Testis (tissue), 3 donors: ENCODE results near the gene MZT2B. TPM values are rescaled to one million over a fixed set of nuclear protein-coding genes. Genes with fewer than 3 reads are reported as not detected.
"Not testable (repeated sequence)": the region's sequence is repeated elsewhere in the genome, so short reads cannot be mapped to it uniquely, and the experiment has no call there.

Experiments used
- DNase-seq: peaks from one replicate; pipeline ENCODE4 v3.0.0-alpha.2; 2019
- H3K27ac ChIP-seq, 2 donors: fragments of 200-600 bp; sonication (generic); one replicate each; pipeline ENCODE4 v1.5.1; 2019
- H3K27me3 ChIP-seq: fragments of 200-600 bp; sonication (generic); one replicate; pipeline ENCODE4 v1.5.1; 2019
- H3K36me3 ChIP-seq: fragments of 200-600 bp; sonication (generic); one replicate; pipeline ENCODE4 v1.5.1; 2017; ENCODE audit warnings: low read depth; ENCODE audit errors: missing control alignments
- H3K4me1 ChIP-seq: fragments of 200-600 bp; sonication (generic); one replicate; pipeline ENCODE4 v1.5.1; 2019
- H3K4me3 ChIP-seq, 2 donors: fragments of 200-600 bp; sonication (generic); one replicate each; pipeline ENCODE4 v1.5.1; 2017 to 2019
- H3K9me3 ChIP-seq: fragments of 200-600 bp; sonication (generic); one replicate; pipeline ENCODE4 v1.5.1; 2017
- CTCF ChIP-seq, 3 experiments: fragments of 450-650 bp in 2 of 3; fragments of 200-600 bp in 1 of 3; sonication (generic) in 1 of 3; IDR thresholded peaks; one replicate each; pipeline ENCODE4 v1.5.1; 2016 to 2019; ENCODE audit warnings: antibody characterized with exemption in 3 of 3, mild to moderate bottlenecking in 2 of 3, moderate library complexity in 1 of 3
- POLR2A ChIP-seq: fragments of 450-650 bp; IDR thresholded peaks from one replicate; pipeline ENCODE4 v1.6.1; 2017; ENCODE audit warnings: antibody characterized with exemption, mild to moderate bottlenecking, moderate library complexity
- WGBS, 2 donors: methylation state at CpG; one replicate each; pipeline ENCODE4 v1.1.5; 2018; 5-methylcytosine and 5-hydroxymethylcytosine counted together
- intact Hi-C: fragments of 100-400 bp; cut with DNase I; formaldehyde crosslinking; loops from one replicate; pipeline ENCODE4 v1.15.1; 2023; ENCODE audit warnings: low total_unique reads
- polyA plus RNA-seq: library from polyadenylated mRNA; stranded (reverse); fragments of 350-450 nt; fragmentation: Illumina TruSeq; extraction: RNeasy Lipid Tissue Mini Kit (QIAGEN cat#74804); gene quantifications from one replicate; pipeline ENCODE4 v1.2.3, GENCODE V29; 2014; ENCODE audit warnings: low read depth, low replicate concordance; ENCODE audit not compliant: insufficient read depth
- total RNA-seq, 2 donors: library from RNA; depleted of rRNA; stranded (reverse); fragments of >200 nt; gene quantifications; one replicate each; pipeline ENCODE4 v1.2.3, GENCODE V29; 2016

The MZT2B gene
- total and polyA plus RNA-seq, 3 donors from 2014 or later = 132 to 264 (median 137) TPM

- Histone ChIP-seq H3K36me3 (no peaks in the 10 kb centered on the region), H3K27ac (no peak overlapping the region), H3K4me1 (peaks cover 17% of the 10 kb centered on the region), H3K4me3 (no peak overlapping the region), H3K27me3 (no peaks in the 10 kb centered on the region), H3K9me3 (no peaks in the 10 kb centered on the region)
- WGBS, 2 donors = 83 to 91% methylated on average over 5 of the region's 5 CpGs
- TF ChIP-seq CTCF (IDR thresholded peaks at IDR 0.05) (no peak), POLR2A (no peak)
- DNase-seq = no peak
- intact Hi-C loops = no loop called here
Observed at GRCh38 chr2:130186391-130186790, 4.3 kb downstream of the MZT2B start.

- no peaks in the 10 kb centered on the region for H3K27me3 ChIP-seq
- DNase-seq = no peak
- H3K9me3 ChIP-seq = no peaks in the 10 kb centered on the region
- H3K36me3 ChIP-seq = no peaks in the 10 kb centered on the region
- peaks cover 17% of the 10 kb centered on the region for H3K4me1 ChIP-seq
- TF ChIP-seq CTCF (IDR thresholded peaks at IDR 0.05) (no peak), POLR2A (no peak)
- no peak overlapping the region for H3K27ac ChIP-seq
- WGBS, 2 donors = 82 to 88% methylated on average over 6 to 8 of the region's 8 CpGs
- intact Hi-C loops = no loop called here
- no peak overlapping the region for H3K4me3 ChIP-seq
Observed at GRCh38 chr2:130187268-130187667, 5.2 kb downstream of the MZT2B start.

GRCh38 chr2:130187859-130188792 is 6.1 kb downstream of the MZT2B start:
- H3K4me3 ChIP-seq, DNase-seq, H3K27ac ChIP-seq, H3K36me3 ChIP-seq, H3K9me3 ChIP-seq, H3K27me3 ChIP-seq, intact Hi-C loops: not testable (repeated sequence)
- 92 to 95% methylated on average over 11 to 17 of the region's 17 CpGs for WGBS, 2 donors
- H3K4me1 ChIP-seq = peaks cover 13% of the 10 kb centered on the region

- WGBS, 2 donors = 70 to 72% methylated on average over 3 to 4 of the region's 4 CpGs
- intact Hi-C loops = not testable (repeated sequence)
Observed at GRCh38 chr2:130188958-130189357, 6.9 kb downstream of the MZT2B start.

GRCh38 chr2:130190237-130190636 is 8.2 kb downstream of the MZT2B start:
- WGBS, 2 donors = 87 to 88% methylated on average over 15 of the region's 15 CpGs

More at GRCh38 chr2:130188958-130189357, 6.9 kb downstream of the MZT2B start:
- H3K27ac ChIP-seq, H3K36me3 ChIP-seq, H3K27me3 ChIP-seq, DNase-seq, H3K9me3 ChIP-seq, H3K4me3 ChIP-seq, H3K4me1 ChIP-seq: not testable (repeated sequence)

GRCh38 chr2:130191319-130191718 is 9.3 kb downstream of the MZT2B start:
- H3K36me3 ChIP-seq, H3K4me3 ChIP-seq, H3K27me3 ChIP-seq, H3K4me1 ChIP-seq, DNase-seq, H3K9me3 ChIP-seq, H3K27ac ChIP-seq, intact Hi-C loops: not testable (repeated sequence)
- WGBS, 2 donors = 89 to 95% methylated on average over 5 to 6 of the region's 6 CpGs

More at GRCh38 chr2:130190237-130190636, 8.2 kb downstream of the MZT2B start:
- Histone ChIP-seq H3K36me3 (no peaks in the 10 kb centered on the region), H3K4me3 (no peak overlapping the region), H3K9me3 (no peaks in the 10 kb centered on the region), H3K4me1 (no peaks in the 10 kb centered on the region), H3K27me3 (no peaks in the 10 kb centered on the region), H3K27ac (no peak overlapping the region)
- intact Hi-C loops = no loop called here
- no peak for TF ChIP-seq CTCF (IDR thresholded peaks at IDR 0.05)
- no peak for TF ChIP-seq POLR2A
- DNase-seq = no peak

GRCh38 chr2:130192451-130192850 is 10.4 kb downstream of the MZT2B start:
- H3K4me1 ChIP-seq, intact Hi-C loops, DNase-seq, H3K9me3 ChIP-seq, H3K27ac ChIP-seq, H3K27me3 ChIP-seq, H3K36me3 ChIP-seq, H3K4me3 ChIP-seq: not testable (repeated sequence)
- 91 to 100% methylated on average over 3 of the region's 3 CpGs for WGBS, 2 donors

- intact Hi-C loops = not testable (repeated sequence)
Observed at GRCh38 chr2:130193824-130194223, 11.8 kb downstream of the MZT2B start.

GRCh38 chr2:130195089-130195635 is 13.1 kb downstream of the MZT2B start:
- H3K9me3 ChIP-seq, H3K27ac ChIP-seq, H3K36me3 ChIP-seq, H3K27me3 ChIP-seq, H3K4me3 ChIP-seq, H3K4me1 ChIP-seq, DNase-seq, intact Hi-C loops: not testable (repeated sequence)
- WGBS, 2 donors = 38 to 51% methylated on average over 9 of the region's 9 CpGs

More at GRCh38 chr2:130193824-130194223, 11.8 kb downstream of the MZT2B start:
- H3K4me3 ChIP-seq, H3K9me3 ChIP-seq, H3K27me3 ChIP-seq, H3K4me1 ChIP-seq, H3K27ac ChIP-seq, H3K36me3 ChIP-seq, DNase-seq: not testable (repeated sequence)
- 69 to 79% methylated on average over 7 to 13 of the region's 22 CpGs for WGBS, 2 donors
